ENCODE measurements around the gene PNCK. TPM values are rescaled to one million over a fixed set of nuclear protein-coding genes. Genes with fewer than 3 reads are reported as not detected.

Gene PNCK
- total RNA-seq, 2 donors from 2014 or later: 8.5 to 50.6 TPM

DNA sequence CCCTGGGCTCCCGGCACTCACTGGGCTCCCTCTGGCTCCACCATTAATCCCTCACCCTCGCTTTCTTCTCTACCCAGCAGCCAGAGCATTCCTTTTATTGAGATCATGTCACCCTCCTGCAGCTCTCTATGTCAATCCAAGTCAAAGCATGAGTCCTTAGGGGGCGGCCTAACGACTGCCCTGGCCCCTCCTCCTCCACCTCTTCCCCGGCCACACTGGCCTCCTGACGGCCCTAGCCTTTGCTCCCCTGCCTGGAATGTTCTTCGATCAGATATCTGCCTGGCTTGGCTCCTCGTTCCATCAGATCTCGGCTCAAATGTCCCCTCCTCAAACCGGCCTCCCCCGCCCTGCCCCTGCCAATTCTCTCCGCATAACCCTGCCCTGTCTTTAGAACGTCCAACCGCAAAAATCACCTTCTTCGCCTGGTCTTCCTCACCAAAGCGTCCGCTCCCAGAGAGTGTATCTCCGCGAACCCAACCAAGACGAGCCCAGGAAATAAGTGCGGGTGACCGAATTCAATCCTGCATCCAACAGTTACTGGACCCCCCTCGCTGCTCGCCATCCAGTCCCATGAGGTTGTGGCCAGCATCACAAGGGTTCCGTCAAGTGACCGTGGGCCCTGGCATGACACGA lies 722 bp upstream of the PNCK start:
- no peak for DNase-seq (ENCODE audit: low spot score)
- WGBS: 71% methylated on average over 26 of the region's 27 CpGs
- no peaks in the 10 kb centered on the region for H3K9me3 ChIP-seq
- H3K4me1 ChIP-seq (replicated peaks): no peaks in the 10 kb centered on the region
- H3K27me3 ChIP-seq (replicated peaks; ENCODE audit: insufficient read depth): no peaks in the 10 kb centered on the region
- H3K27ac ChIP-seq: no peak overlapping the region
- intact Hi-C loops (cut with DNase I): no loop called here
- no peak overlapping the region for H3K4me3 ChIP-seq
- H3K36me3 ChIP-seq: no peaks in the 10 kb centered on the region
- no peak for TF ChIP-seq POLR2AphosphoS5 (IDR thresholded peaks at IDR 0.05)
- TF ChIP-seq, protein P1, sequence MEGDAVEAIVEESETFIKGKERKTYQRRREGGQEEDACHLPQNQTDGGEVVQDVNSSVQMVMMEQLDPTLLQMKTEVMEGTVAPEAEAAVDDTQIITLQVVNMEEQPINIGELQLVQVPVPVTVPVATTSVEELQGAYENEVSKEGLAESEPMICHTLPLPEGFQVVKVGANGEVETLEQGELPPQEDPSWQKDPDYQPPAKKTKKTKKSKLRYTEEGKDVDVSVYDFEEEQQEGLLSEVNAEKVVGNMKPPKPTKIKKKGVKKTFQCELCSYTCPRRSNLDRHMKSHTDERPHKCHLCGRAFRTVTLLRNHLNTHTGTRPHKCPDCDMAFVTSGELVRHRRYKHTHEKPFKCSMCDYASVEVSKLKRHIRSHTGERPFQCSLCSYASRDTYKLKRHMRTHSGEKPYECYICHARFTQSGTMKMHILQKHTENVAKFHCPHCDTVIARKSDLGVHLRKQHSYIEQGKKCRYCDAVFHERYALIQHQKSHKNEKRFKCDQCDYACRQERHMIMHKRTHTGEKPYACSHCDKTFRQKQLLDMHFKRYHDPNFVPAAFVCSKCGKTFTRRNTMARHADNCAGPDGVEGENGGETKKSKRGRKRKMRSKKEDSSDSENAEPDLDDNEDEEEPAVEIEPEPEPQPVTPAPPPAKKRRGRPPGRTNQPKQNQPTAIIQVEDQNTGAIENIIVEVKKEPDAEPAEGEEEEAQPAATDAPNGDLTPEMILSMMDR (IDR thresholded peaks at IDR 0.05): no peak
- TF ChIP-seq POLR2A (IDR thresholded peaks at IDR 0.05): no peak

DNA sequence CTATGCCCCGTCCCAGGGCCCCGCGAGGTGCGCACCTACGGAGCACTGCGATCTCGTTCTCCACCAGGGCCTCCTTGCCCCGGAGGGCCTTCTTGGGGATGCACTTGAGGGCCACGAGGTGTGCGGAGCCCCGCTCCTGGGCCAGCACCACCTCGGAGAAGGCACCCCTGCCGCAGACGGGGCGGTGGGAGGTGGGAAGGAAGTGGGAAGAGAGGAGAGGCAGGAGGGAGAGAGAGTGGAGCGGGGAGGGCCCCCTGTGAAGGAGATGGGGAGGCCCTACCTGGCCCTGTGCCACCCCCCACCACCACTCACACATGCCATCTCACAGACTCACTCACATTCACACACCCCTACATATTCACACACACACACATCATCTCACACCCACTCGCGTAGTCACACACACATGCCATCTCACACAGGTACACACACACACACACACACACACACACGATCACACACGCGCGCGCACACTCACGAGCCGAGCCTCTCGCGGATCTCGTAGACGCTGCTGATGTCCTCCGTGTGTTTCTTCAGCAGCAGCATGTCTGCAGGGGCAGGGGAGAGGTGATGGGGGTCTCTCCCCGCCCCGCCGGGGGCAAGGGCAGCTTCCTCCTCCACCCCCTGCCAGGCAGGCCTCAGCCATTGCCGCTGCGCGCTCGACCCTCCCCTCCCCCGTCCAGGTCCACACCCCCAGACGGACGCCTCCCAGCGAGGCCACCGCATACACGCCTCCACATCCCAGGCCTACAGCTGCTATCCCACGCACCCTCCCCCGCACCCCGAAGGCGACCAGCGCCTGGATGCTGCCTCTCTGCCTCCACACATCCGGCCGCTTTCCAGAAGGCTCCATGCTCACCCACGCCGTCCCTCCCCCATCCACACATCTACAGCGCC lies 834 bp downstream of the PNCK start:
- no peaks in the 10 kb centered on the region for H3K9me3 ChIP-seq
- no peaks in the 10 kb centered on the region for H3K27me3 ChIP-seq (replicated peaks; ENCODE audit: insufficient read depth)
- WGBS: 46% methylated on average over 38 of the region's 53 CpGs
- no peaks in the 10 kb centered on the region for H3K36me3 ChIP-seq
- no peaks in the 10 kb centered on the region for H3K4me1 ChIP-seq (replicated peaks)
- no peak overlapping the region for H3K4me3 ChIP-seq
- no peak overlapping the region for H3K27ac ChIP-seq
- TF ChIP-seq, protein P1 (IDR thresholded peaks at IDR 0.05): no peak
- no peak for TF ChIP-seq POLR2AphosphoS5 (IDR thresholded peaks at IDR 0.05)
- TF ChIP-seq POLR2A (IDR thresholded peaks at IDR 0.05): no peak
- intact Hi-C loops (cut with DNase I): no loop called here
- no peak for DNase-seq (ENCODE audit: low spot score)

DNA sequence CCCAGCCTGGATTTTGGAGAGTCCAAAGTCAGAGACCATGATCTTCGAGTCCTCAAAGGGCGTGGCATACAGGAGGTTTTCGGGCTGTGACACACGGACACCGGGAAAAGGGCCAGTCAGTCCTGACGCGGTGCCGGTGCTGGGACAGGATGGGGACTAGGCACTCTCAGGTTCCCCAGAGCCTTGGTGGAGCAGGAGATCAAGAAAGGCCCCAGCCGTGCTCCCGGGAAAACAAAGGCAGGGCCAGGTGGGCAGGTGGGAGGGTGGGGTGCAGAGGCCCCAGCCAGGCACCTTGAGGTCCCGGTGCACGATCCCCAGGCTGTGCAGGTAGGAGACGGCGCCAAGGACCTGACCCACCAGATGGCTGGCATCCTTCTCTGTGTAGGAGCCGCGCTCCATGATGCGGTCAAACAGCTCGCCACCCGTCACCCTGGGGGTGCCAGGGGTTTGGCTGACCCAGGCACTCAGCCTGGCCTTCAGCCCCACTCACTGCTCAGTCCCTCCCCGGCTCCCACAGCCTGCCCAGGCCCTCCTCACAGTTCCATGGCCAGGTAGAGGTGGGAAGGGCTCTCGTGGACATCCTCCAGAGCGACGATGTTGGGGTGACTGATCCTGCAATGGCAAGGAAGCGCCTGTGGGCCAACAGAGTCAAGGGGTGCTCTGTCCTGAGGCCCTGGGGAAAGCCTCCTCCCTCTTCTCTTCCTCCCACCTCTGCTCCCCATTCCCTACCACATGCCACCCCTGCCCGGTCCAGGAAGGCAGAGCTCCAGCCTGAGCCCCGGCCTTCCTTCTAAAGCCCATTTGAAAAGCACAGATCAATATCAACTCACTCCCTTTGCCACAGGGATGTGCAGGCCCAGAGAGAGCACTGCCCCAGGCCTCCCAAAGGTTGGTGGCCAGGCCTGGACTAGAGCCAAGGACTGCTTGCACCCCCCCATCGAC lies 1.8 kb downstream of the PNCK start:
- DNase-seq (ENCODE audit: low spot score): no peak
- intact Hi-C loops (cut with DNase I): no loop called here

DNA sequence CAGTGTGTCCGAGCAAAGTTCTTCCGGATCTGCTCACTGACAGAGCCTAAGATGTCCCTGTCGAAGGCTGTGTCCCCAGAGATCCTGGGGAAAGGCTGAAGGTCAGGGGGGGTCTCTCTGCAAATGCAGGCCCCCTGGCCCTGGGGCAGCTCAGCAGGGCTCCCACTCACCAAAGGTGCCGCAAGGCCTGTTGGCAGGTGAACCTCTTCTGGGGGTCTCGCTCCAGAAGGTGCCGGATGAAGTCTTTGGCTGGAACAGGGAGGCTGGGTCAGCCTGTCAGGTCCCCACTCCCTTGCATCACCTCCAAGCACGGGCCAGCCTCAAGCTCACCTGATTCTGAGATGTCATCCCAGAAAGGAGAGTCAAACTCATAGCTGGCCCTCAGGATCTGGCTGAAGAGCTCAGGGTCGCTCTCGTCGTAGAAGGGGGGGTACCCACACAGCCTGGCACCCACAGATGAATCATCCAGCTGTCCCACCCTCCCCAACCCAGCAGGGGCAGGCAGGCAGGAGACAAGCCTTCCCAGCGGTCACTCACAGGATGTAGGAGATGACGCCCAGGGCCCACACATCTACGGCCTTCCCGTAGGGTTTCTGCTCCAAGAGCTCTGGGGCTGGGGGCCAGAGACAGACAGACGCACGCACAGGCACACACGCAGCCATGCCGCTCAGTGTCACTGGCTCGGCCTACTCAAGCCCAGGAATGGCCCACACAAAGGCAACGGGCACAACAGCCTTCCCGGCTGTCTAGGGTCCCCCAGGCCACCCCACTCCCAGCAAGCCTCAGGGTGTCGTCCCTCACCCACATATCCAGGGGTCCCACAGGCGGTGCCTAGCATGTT lies 2.6 kb downstream of the PNCK start:
- intact Hi-C loops (cut with DNase I): no loop called here
- Histone ChIP-seq H3K27ac (no peak overlapping the region), H3K27me3 (replicated peaks; ENCODE audit: insufficient read depth) (no peaks in the 10 kb centered on the region), H3K36me3 (no peaks in the 10 kb centered on the region), H3K4me3 (no peak overlapping the region), H3K4me1 (replicated peaks) (no peaks in the 10 kb centered on the region), H3K9me3 (no peaks in the 10 kb centered on the region)
- DNase-seq (ENCODE audit: low spot score): no peak
- TF ChIP-seq POLR2A (IDR thresholded peaks at IDR 0.05): no peak
- TF ChIP-seq, protein P1 (IDR thresholded peaks at IDR 0.05): no peak
- TF ChIP-seq POLR2AphosphoS5 (IDR thresholded peaks at IDR 0.05): no peak
- WGBS: 93% methylated on average over 6 of the region's 23 CpGs

More for the DNA sequence above, 1.8 kb downstream of the PNCK start:
- Histone ChIP-seq H3K9me3 (no peaks in the 10 kb centered on the region), H3K36me3 (no peaks in the 10 kb centered on the region), H3K27me3 (replicated peaks; ENCODE audit: insufficient read depth) (no peaks in the 10 kb centered on the region), H3K27ac (no peak overlapping the region), H3K4me1 (replicated peaks) (no peaks in the 10 kb centered on the region), H3K4me3 (no peak overlapping the region)
- TF ChIP-seq POLR2AphosphoS5 (IDR thresholded peaks at IDR 0.05) (no peak), POLR2A (IDR thresholded peaks at IDR 0.05) (no peak)
- TF ChIP-seq, protein P1 (IDR thresholded peaks at IDR 0.05): no peak
- 94% methylated on average over 24 of the region's 27 CpGs for WGBS

Data from prostate gland (tissue), 2 donors.